ENCODE data around the gene OSBP2.

DNA sequence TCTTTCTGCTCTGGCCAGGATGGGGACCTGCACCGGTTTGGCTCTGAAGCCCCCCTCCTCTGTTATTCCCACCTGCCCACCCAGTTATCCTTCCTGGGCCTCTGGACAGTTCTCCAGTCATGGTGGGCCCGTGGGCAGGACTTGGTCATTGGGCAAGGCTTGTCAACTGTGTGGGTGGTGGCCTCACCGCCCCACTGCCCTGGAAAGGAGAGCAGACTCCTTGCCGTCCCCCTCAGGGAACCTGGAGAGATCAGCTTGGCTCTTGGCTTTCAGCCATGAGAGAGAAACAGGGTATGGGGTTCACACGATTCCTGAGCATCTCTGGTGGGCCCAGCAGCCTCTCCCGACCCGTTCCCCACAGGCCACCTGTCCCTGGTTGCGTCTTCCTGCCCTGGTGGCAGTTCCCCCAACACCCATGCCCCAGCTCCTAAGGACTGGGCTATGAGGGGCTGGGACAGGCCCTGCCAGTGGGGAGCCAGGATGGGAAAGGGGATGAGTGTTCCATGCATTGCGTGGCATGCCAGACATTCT is 181.6 kb downstream of the OSBP2 start:
- TF ChIP-seq, protein P1, sequence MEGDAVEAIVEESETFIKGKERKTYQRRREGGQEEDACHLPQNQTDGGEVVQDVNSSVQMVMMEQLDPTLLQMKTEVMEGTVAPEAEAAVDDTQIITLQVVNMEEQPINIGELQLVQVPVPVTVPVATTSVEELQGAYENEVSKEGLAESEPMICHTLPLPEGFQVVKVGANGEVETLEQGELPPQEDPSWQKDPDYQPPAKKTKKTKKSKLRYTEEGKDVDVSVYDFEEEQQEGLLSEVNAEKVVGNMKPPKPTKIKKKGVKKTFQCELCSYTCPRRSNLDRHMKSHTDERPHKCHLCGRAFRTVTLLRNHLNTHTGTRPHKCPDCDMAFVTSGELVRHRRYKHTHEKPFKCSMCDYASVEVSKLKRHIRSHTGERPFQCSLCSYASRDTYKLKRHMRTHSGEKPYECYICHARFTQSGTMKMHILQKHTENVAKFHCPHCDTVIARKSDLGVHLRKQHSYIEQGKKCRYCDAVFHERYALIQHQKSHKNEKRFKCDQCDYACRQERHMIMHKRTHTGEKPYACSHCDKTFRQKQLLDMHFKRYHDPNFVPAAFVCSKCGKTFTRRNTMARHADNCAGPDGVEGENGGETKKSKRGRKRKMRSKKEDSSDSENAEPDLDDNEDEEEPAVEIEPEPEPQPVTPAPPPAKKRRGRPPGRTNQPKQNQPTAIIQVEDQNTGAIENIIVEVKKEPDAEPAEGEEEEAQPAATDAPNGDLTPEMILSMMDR (IDR thresholded peaks at IDR 0.05), result no peak
- TF ChIP-seq POLR2A (IDR thresholded peaks at IDR 0.05), result no peak
- no peak for TF ChIP-seq POLR2AphosphoS5 (IDR thresholded peaks at IDR 0.05)

Measured in breast epithelium (tissue), 3 donors.